NCI-H1694 treated with DMSO at 0.1 percent for 48 hours (cell line): ENCODE measurements around the gene MYO5C.
"Not testable (repeated sequence)": the region's sequence is repeated elsewhere in the genome, so short reads cannot be mapped to it uniquely, and the experiment has no call there.

Experiments
- DNase-seq: peaks from one replicate; lab custom pipeline; 2025; lab: John Stamatoyannopoulos, UW

The MYO5C gene

GRCh38 chr15:52241489-52241888 lies 54.1 kb downstream of the MYO5C start:
- DNase-seq: no peak

- no peak for DNase-seq
Measured at GRCh38 chr15:52240166-52240565, 55.4 kb downstream of the MYO5C start.

GRCh38 chr15:52238989-52239525 lies 56.5 kb downstream of the MYO5C start:
- DNase-seq: not testable (repeated sequence)

- no peak for DNase-seq
Measured at GRCh38 chr15:52238149-52238548, 57.5 kb downstream of the MYO5C start.

GRCh38 chr15:52236013-52236412 lies 59.6 kb downstream of the MYO5C start:
- DNase-seq: no peak

GRCh38 chr15:52234596-52235541 lies 60.7 kb downstream of the MYO5C start:
- DNase-seq: no peak

- no peak for DNase-seq
Measured at GRCh38 chr15:52233405-52233804, 62.2 kb downstream of the MYO5C start.

- no peak for DNase-seq
Measured at GRCh38 chr15:52232327-52232726, 63.3 kb downstream of the MYO5C start.

GRCh38 chr15:52230073-52230472 lies 65.5 kb downstream of the MYO5C start:
- no peak for DNase-seq

GRCh38 chr15:52228921-52229320 lies 66.7 kb downstream of the MYO5C start:
- no peak for DNase-seq

GRCh38 chr15:52227456-52227855 lies 68.1 kb downstream of the MYO5C start:
- DNase-seq: peak; percentile 66

GRCh38 chr15:52225230-52225629 lies 70.4 kb downstream of the MYO5C start:
- no peak for DNase-seq

GRCh38 chr15:52224211-52224610 lies 71.4 kb downstream of the MYO5C start:
- no peak for DNase-seq

- DNase-seq: no peak
Measured at GRCh38 chr15:52221730-52222129, 73.9 kb downstream of the MYO5C start.

- no peak for DNase-seq
Measured at GRCh38 chr15:52220937-52221660, 74.5 kb downstream of the MYO5C start.

GRCh38 chr15:52220251-52220650 lies 75.4 kb downstream of the MYO5C start:
- no peak for DNase-seq

GRCh38 chr15:52218816-52219215 lies 76.8 kb downstream of the MYO5C start:
- no peak for DNase-seq

- no peak for DNase-seq
Measured at GRCh38 chr15:52218371-52218770, 77.2 kb downstream of the MYO5C start.

GRCh38 chr15:52217186-52217585 lies 78.4 kb downstream of the MYO5C start:
- no peak for DNase-seq

- no peak for DNase-seq
Measured at GRCh38 chr15:52214553-52214952, 81.1 kb downstream of the MYO5C start.

- DNase-seq: no peak
Measured at GRCh38 chr15:52213206-52213605, 82.4 kb downstream of the MYO5C start.

GRCh38 chr15:52208306-52208946 lies 87.2 kb downstream of the MYO5C start:
- DNase-seq: peak; percentile 40
